Ishikawa (cell line): ENCODE results near the gene CDH18.

ENCODE experiments used
- CEBPB ChIP-seq: IDR thresholded peaks from 2 replicates; pipeline ENCODE4 v1.6.1; 2012
- CREB1 ChIP-seq: IDR thresholded peaks from 2 replicates; pipeline ENCODE4 v1.6.1; 2012; ENCODE audit warnings: low read depth
- EGR1 ChIP-seq: IDR thresholded peaks from 2 replicates; pipeline ENCODE4 v1.6.1; 2012
- EP300 ChIP-seq: IDR thresholded peaks from 2 replicates; pipeline ENCODE4 v1.6.1; 2012; ENCODE audit warnings: borderline replicate concordance
- FOXM1 ChIP-seq: IDR thresholded peaks from 2 replicates; pipeline ENCODE4 v1.6.1; 2012; ENCODE audit warnings: low read depth, borderline replicate concordance
- MAX ChIP-seq: IDR thresholded peaks from 2 replicates; pipeline ENCODE4 v1.6.1; 2012
- RAD21 ChIP-seq: IDR thresholded peaks from 2 replicates; pipeline ENCODE4 v1.6.1; 2012; ENCODE audit warnings: low read depth
- TAF1 ChIP-seq: IDR thresholded peaks from 2 replicates; pipeline ENCODE4 v1.6.1; 2012; ENCODE audit warnings: low read depth, mild to moderate bottlenecking
- TCF12 ChIP-seq: IDR thresholded peaks from 2 replicates; pipeline ENCODE4 v1.6.1; 2012; ENCODE audit warnings: low read depth
- YY1 ChIP-seq: IDR thresholded peaks from 2 replicates; pipeline ENCODE4 v1.6.1; 2012; ENCODE audit warnings: low read depth
- TF ChIP-seq, protein P1 (sequence below): IDR thresholded peaks from 2 replicates; pipeline ENCODE4 v1.6.1; 2012; ENCODE audit warnings: low read depth, mild to moderate bottlenecking
- TF ChIP-seq, protein P2 (sequence below): IDR thresholded peaks from 2 replicates; pipeline ENCODE4 v1.6.1; 2012

DNA sequence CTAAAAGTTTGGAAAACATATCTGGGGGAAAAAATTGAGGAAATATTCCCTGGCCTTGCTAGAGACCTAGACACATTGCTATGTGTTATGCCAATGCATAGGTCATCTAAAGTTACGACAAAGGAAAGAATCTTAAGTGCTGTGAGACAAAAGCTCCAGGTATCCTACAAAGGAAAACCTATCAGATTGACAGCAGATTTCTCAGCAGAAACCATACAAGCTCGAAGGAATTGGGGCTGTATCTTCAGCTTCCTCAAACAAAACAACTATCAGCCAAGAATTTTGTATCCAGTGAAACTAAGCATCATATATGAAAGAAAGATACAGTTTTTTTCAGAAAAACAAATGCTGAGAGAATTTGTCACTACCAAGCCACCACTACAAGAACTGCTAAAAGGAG lies 234.4 kb downstream of the CDH18 start:
- TF ChIP-seq EP300 (no peak), TAF1 (no peak), YY1 (no peak), EGR1 (no peak), MAX (no peak), CEBPB (no peak), RAD21 (no peak), FOXM1 (no peak), CREB1 (no peak), TCF12 (no peak)
- TF ChIP-seq, protein P1, sequence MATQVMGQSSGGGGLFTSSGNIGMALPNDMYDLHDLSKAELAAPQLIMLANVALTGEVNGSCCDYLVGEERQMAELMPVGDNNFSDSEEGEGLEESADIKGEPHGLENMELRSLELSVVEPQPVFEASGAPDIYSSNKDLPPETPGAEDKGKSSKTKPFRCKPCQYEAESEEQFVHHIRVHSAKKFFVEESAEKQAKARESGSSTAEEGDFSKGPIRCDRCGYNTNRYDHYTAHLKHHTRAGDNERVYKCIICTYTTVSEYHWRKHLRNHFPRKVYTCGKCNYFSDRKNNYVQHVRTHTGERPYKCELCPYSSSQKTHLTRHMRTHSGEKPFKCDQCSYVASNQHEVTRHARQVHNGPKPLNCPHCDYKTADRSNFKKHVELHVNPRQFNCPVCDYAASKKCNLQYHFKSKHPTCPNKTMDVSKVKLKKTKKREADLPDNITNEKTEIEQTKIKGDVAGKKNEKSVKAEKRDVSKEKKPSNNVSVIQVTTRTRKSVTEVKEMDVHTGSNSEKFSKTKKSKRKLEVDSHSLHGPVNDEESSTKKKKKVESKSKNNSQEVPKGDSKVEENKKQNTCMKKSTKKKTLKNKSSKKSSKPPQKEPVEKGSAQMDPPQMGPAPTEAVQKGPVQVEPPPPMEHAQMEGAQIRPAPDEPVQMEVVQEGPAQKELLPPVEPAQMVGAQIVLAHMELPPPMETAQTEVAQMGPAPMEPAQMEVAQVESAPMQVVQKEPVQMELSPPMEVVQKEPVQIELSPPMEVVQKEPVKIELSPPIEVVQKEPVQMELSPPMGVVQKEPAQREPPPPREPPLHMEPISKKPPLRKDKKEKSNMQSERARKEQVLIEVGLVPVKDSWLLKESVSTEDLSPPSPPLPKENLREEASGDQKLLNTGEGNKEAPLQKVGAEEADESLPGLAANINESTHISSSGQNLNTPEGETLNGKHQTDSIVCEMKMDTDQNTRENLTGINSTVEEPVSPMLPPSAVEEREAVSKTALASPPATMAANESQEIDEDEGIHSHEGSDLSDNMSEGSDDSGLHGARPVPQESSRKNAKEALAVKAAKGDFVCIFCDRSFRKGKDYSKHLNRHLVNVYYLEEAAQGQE = no peak
- TF ChIP-seq, protein P2, sequence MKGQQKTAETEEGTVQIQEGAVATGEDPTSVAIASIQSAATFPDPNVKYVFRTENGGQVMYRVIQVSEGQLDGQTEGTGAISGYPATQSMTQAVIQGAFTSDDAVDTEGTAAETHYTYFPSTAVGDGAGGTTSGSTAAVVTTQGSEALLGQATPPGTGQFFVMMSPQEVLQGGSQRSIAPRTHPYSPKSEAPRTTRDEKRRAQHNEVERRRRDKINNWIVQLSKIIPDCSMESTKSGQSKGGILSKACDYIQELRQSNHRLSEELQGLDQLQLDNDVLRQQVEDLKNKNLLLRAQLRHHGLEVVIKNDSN = no peak
